Keratinocyte (primary cell): Measurements from ENCODE around the gene SYT1.

Experiments
- CTCF ChIP-seq, 3 experiments: IDR thresholded peaks in 1 of 3; conservative IDR thresholded peaks in 1 of 3; optimal IDR thresholded peaks in 1 of 3; 2 replicates in 2 of 3; 3 replicates in 1 of 3; pipeline versions ENCODE3 to v1.5.1; 2011; ENCODE audit warnings: low read length in 3 of 3, mild to moderate bottlenecking in 3 of 3, moderate library complexity in 2 of 3, control low read depth in 1 of 3, inconsistent platforms in 1 of 3; ENCODE audit not compliant: insufficient read depth in 2 of 3; ENCODE audit errors: extremely low read depth in 1 of 3
- EZH2 ChIP-seq: IDR thresholded peaks from one replicate; pipeline ENCODE4 v1.6.1; 2012; ENCODE audit warnings: inconsistent platforms, mild to moderate bottlenecking, low read length, moderate library complexity

- TF ChIP-seq CTCF (optimal IDR thresholded peaks at IDR 0.05 in 1 of 3, IDR thresholded peaks at IDR 0.05 in 1 of 3, conservative IDR thresholded peaks at IDR 0.05 in 1 of 3; ENCODE audit: extremely low read depth in 1 of 3, insufficient read depth in 2 of 3, low read length in 3 of 3) (no peak), EZH2 (no peak)
These were observed 218.6 kb downstream of the SYT1 start for GRCh38 chr12:79083181-79083580.
